ENCODE results near the gene MYO5A.

Gene MYO5A

DNA sequence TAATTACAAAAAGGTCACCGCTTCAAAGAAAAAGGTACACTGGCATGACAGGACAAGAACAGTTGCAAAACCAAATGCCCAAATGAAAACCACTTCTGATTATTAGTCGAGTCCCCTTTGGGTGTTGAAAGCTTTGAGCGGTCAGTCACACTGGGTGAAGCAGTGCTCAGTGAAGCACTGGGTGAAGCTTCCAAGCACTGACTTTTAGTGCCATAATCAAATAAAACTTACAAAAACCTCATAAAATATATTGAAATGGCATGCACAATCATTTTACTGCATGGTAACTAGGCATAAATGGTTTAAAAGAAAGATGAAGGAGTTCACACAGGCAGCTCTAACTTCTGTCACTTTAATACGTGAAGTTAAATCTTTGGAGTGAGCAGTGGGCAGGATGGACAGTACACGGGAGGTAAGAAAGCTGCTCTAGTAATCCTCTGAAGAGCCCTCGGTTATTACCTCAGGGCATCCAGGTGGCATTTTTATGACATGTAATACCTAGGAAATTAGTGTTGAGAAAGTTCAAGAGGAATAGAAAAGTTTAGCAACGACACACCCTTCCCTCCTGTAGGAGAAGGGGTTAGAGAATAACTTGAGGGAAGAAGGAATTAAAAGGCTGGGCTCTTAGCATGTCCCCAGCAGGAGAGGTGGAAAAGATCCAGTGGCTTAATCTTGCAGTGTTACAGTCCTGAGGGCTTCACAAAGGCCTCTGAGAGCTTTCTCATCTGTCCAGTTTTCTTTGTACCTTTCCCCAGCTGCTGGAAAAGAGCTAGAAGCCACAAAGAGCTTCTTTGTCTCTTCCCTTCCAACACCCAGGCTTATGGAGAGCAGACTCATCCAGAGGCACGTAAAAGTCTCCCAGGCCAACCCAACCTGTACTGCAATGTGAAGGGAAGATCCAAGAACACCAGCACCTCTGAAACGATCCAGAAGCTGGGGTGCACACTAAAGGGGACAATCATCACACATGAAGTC is 168.2 kb downstream of the MYO5A start:
- DNase-seq, result no peak

DNA sequence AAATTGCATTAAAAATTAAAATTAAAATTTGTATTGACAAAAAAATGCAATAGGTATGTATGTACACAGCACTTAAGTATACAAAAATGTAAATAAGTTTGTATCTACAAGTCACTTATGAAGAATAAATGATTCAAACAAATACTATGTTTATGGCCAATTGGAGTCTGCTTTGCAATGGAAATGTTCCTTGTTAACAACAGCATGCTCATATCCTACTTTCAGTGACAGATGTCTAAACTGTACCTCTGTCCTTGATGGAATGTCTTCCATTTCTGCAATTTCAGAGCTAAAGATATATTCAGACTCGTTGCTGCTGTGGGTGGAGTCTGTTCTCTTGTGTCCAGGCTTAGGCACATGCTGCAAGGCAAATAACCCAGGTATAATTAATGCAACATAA is 169.0 kb downstream of the MYO5A start:
- DNase-seq, result no peak

DNA sequence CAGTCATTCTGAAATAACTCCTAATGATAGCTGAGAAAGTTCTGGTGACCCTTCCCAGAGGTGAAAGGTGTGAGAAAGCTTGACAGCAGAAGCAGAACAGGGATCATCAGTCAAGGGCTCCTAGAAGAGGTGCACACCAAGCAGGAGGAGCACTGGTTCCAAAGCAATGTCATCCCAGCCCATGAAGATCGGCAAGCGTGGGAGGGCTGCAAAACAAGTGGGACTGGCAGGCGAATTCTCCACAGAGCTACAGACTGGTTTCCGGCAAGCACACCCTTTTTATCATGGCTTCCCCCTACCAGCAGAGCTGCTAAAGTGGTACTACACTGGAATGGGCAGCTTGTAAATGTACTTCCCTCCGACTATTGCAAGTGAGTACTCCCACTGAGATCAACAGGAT is 170.7 kb downstream of the MYO5A start:
- DNase-seq, result no peak

DNA sequence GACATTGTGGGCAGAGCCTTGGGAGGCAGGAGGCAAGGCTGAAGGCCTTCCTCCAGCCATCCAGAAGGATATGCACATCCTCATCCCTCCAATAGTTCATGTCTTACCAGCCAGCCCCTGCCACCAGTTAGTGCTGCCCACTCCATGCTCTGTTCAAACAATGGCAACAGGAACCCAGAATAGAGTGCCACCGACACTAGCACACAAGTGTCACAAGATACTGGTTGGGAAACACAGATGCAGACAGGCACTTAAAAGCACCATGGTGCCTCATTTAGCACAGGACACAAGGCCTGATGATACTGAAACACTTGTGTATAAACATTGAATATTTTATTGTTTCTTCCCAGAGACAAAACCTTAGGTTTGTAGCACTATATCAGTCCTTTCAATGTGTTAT is 176.6 kb downstream of the MYO5A start:
- DNase-seq, result no peak

DNA sequence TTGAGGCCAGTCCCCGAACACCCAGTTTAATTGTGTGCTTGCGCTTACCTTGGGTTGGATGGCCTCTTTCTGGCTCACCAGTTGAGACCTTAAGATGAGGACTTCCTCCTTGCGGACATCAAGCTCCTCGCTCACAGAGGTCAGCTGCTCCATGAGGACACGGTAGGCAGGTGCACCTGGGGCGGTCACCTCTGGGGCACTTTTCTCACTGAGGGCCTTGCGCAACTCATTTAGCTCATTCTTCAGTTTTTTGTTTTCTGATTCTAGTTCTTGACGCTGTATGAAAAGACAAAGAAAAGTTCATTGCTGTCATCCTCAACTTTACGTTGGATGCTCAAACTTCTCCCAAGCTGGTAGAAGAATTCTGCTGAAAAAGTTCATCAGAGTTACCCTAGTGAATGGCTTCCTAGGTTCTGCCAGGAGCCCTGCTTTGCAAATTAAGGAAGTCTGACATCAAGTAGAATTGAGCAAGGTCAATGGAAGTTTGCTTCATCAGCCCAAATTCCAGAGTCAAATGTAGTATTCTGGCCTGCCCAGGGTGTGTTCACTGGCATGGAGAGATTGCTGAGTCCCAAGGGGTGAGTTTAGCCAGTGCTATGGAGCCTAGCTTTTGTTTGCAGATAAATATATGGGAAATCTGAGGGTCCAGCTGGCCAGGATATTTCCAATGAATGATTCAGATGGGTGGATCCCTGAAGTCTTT is 177.3 kb downstream of the MYO5A start:
- DNase-seq, result no peak

DNA sequence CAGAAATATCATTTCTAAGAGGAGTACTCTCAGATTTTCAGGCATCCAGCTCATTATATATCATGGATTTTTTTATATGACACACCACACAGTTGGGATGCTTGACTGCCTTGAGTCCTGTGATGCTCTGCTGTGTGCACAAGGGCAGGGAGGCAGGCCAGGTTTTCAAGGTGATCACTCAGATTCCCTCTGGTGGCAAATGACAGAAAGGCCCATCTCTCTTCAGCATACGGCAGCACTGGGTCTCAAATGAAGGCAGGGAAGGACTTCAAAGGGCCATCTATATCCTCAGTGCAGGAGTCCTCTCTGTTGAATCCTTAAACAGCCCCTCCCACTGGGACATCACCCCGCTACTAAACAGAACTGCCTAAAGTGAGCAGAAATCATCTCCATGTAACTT is 178.3 kb downstream of the MYO5A start:
- DNase-seq, result no peak

DNA sequence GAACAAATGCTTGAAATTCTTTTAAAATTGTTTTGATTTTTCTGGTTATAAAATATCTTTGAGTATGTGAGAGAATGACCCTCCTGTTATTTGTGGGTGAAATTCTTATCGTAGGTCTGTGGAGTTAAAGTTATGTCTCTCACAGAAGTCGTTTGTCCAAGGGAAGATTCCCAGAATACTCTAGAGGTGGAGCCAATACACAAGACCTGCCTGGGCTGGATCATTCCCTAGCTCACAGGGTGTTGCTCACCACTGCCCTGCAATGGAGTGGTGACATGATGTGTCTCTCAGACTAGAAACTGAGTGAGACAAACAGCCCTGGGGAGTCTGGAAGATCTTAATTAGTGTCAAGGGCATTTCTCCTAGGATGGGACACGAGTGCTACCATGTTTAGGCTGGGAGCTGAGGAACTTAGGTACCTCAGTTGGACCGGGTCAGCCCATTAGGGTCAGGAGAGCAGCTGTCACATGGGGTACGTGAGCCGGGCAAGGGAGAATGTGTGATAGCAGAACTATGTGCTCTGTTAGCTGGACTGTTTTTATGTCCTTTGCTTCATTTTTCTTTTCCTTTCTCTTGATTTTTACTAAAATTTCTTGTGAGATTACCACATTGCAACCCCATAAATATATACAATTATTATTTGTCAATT is 179.5 kb downstream of the MYO5A start:
- DNase-seq, result no peak

DNA sequence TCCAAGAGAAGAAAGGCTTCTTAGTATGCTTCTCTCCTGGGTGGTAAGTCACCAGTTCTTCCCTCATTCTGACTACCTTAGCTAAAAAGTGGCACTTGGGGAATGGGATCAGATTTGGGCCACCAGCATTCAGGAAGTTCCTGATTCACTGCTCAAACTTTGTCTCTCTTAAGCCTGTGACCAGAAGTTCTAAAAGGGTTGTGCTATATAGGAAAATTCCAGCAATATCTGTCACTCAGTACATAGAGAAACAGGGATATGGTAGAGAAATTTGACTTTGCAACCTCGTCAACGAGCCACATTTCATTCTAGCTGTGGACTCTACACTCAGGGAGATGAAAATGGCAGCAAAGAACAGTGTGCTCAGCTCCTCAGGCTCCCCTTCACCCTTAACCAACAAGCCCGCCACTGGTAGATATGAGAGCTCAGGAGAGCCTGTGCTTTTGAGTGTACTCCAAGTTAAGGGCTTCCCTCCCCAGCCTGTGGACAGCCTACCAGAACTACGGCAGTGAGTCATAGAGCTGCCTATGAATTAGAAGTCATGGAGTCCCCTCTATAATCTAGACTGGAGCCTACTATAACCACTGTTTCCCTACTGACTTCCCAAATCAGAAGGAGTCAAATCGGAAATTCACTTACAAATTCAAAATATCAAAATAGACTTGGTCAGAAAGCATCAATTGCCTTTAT is 180.5 kb downstream of the MYO5A start:
- no peak for DNase-seq

DNA sequence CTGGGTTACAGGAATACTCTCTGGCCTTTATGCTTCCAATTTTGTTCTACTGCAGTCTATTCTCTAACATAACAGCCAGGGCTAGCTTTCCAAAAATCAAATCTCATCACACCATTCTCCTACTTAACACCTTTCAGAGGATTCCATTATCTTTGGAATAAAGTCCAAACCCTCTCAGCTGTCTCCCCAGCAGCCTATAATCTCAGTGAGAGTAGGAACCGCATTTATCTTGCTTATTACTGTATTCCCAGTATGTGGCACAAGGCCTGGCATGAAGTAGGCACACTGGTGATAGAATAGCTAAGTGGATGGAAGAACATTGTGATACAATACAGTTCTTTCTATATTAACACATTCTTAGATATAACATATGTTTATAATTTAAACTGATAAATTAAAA is 184.1 kb downstream of the MYO5A start:
- no peak for DNase-seq

DNA sequence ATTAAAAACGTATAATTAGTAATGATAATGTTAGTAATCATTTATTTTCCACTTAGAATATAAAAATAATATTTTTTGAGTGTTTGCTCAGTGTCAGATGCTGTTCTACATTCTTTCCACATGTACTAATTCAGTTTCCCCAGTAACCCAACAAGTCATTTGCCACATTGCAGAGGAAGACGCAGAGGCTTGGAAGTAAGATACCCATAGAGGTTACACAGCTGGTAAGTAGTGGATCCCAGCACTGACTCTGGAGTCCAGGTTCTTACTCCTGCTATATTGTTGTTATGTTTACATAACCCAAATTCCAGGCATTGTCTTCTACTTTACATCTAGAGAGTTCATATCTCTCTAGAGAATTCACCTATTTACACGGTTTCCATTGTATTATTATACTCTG is 184.8 kb downstream of the MYO5A start:
- no peak for DNase-seq

DNA sequence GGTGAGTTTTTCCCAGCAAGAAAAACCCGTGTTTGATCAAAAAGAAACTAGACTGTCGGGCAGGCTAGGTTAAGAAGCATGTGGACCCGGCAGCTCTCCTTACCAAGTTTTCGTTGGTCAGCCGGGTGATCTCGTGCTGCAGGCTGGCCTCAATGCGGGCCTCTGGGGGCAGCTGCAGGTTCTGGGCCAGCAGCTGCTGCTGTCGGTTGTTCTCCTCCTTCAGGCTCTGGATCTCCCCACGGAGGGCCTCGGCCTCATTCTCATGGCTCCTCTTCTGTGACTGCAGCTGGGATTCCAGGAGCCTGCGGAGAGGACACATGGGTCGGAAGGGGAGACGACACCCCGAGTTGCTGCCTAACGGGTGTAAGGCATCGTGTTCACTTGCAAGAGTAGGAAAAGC is 188.6 kb downstream of the MYO5A start:
- no peak for DNase-seq

DNA sequence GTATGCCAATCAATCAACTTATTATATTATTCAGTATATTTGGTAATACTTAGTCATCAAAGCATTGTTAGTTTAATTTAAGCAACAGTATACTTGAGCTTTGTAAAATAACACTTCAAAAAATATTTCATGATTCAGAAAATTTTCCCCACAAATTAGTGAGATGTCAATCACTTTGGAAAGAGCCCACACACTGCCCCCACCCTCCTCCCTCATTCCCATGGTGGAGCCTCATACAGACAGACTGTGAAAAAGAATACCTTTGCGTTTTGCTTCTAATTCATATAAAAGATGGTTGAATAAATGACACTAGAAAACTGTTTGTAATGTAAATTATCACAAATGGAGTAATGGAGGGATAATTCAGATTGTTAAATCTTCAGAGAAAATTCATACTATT is 189.8 kb downstream of the MYO5A start:
- no peak for DNase-seq

DNA sequence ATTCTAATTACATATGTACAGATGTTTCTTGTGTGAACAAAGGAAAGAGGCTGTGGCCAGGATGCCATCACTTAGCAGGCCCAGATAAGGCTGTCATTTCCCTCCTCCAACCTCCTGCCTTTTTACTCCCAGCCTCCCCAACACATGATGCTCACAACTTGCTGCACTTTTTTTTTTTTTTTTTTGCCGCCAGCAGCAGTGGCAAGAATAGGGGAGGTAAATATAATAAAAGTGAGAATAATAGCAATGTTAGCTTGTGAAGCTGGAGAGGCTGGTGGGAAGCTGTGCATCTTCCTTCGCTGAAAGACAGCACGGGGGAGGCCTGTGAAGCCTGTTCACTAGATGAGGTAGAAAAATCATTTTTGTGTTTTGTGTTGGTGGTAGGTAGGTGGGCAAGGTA is 190.6 kb downstream of the MYO5A start:
- no peak for DNase-seq

DNA sequence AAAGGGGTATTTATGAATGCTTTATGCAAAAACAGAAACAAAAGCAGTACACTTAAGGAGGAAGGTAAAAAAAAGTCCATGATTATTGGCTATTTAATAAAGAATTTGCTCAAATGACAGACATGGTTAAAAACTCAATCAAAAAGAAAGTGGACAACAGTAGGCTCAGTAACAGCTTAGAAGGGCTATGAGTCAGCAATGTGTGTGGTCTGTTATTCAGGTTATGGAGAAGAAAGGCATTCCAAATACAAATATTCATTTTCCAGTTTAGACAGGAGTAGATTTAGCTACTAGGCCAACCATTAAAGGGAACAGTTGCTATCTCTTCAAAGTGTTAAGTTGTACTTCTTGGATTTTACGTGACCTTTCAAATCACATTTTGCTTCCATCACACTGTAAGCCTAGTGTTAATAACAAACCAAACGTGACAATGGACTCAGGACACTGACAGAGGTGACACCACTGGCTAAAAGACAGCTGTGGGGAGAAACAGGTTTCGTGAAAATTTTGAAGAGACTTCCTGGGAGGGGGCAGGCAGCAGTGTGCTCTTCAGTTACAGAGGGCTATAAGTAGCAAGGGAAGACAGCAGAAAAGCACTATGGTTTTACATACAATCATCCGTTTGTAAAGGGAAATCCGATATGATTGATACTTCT is 191.4 kb downstream of the MYO5A start:
- DNase-seq, result no peak

DNA sequence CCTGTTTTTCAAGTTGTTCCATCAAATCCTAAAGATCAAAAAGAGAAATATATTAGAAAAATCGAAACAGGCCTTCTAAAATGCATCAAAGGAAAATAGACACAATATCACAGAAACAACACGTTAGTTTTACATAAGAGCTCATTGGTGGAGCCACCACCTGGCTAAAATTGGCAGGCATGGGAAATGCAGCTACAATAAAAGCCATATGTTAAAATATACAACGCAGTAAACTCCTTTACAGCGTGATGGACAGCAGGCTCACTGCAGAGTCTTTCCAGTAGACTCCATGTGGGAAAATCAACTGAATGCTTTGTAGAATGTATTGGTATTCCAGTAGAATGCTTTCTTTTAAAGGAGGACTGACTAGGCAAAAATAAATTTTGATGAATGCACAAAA is 192.2 kb downstream of the MYO5A start:
- DNase-seq, result no peak

DNA sequence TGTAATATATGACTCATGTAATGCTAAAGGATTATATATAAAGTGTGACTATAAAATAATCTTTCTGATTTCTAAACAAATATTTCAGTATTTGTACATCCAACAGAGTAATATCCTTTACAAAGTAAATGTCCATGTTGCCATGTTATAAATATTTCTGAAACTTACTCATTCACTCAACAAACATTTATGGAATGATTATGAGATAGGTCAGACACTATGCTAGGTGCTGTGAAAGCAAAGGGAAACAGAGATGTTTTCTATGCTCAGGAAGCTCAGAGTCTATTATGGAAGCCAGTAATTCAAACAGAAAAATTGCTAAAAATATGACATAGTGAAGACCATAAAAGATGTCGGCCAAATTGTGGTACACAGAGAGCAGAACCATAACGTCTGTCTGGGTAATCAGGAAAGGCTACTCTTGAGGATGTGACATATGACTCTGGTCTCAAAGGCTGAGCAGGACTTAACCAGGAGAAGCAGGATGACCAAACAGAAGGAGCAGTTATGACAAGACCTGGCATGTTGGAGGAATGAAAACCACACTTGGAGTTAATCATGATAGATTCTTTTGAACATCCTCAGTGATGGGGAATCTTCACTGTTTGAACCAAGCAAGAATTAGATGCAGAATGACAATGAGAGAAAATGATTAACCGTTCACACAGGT is 194.1 kb downstream of the MYO5A start:
- no peak for DNase-seq

DNA sequence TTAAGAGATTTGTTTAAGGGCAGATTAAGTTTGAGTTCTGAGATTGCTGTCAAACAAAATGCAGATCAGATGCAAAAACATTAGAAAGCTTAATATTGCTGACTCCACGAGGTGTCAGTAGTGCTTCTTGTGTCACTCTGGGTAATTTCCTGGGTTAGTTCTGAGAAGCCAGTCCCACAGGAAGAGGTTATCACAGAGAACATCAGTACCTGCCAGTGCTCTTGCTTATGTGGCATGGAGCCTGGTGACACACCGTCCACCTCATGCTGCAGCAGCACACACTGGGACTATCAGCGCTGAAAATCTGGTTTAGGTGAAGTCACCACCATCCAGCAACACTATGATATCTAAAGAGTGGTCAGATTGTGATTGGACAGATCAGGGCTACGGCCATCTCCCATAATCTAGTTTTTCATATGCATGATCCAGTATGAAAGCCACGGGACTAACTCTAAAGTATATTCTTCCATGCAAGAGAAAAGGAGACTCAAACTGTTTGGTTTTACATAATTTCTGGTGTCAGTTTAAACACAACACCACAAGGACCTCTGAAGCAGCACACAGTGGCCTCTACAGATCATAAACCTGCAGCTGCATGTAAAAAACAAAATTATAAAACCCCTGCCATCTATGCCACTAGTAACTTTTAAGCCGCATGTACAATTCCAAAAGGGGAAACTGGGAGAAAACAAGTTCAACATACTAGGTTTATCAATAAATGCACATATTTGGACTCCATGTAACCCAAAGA is 197.0 kb downstream of the MYO5A start:
- DNase-seq, result peak; percentile 7

DNA sequence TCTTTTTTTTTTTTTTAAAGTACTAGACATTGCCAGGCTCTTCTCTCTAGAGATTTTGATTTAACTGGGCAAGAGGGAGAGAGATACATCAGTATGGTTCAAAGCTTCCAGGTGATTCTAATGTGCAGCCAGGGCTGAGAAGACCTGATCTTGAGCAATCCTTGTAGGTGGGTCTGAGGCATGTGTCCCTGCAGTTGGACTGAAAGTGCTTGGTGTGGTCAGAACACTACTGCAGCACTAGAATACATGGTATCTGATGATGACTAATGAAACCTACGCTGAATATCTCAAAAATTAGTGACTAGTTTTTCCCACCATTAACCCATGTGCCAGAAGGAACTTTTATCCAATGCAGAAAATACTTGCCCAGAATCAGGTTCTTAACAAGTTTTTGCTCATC is 198.7 kb downstream of the MYO5A start:
- DNase-seq, result no peak

DNA sequence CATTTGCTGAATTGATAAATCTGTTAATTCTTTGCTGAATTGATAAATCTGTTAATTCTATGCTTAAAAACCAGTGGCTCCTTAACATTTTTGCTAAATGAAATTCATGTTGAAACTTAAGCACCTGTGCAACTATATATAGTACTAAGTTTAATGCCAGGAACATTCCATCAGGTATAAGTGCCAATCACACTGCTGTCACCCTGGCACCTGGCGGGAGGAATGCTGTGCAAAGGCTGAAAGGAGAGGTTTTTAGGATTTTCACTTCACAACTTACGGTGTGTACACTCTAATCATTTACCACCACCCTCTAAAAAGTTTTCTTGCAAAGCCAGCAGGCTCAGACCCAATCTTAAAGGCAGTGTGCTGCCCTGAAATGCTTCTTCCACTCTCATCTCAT is 199.5 kb downstream of the MYO5A start:
- DNase-seq, result no peak

DNA sequence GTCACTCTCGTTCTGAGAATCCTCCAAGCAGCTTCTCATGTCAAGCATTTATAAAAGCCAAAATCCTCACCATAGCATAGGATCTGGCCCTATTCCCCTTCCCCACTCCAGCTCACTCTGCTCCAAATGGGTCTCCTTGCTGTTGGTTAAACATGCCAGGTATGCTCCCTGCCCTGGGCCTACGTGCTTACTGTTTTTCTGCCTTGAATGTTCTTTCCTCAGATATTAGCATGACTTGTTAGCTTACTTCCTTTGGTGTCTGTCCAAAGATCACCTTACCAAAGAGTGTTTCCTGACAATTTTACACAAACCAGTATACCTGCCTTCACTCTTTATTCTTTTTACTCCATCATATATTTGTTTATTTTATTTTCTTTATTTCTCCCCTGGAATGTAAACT is 200.0 kb downstream of the MYO5A start:
- no peak for DNase-seq

DNA sequence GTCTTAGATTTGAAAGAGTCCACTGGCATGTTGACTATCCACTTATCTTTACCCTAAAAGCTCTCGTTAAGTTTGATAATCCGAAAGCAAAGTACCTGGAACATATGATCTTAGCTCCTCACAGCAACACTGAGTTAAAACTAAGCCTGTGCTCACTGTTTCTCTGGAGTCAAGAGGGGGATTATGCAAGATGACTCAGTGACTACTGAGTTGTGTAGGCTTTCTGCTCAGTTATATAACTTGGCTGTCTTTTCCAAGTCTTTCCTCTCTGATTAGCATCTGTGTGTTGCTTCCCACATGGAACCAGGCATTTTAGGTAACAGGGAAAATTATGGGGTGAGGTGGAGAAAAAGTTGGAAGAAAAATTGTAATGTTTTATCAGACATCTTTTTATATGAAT is 201.9 kb downstream of the MYO5A start:
- no peak for DNase-seq

All from NCI-H1105 treated with DMSO at 0.1 percent for 48 hours (cell line).